Astrocyte of the spinal cord (primary cell): Measurements from ENCODE around the gene PCMTD2.
"Not testable (repeated sequence)": the region's sequence is repeated elsewhere in the genome, so short reads cannot be mapped to it uniquely, and the experiment has no call there.

Source experiments
- DNase-seq: peaks from one replicate; pipeline ENCODE4 v3.0.0; 2011; ENCODE audit warnings: low read depth, low spot score
- H3K4me3 ChIP-seq: 2 replicates; pipeline ENCODE4 v1.5.1; 2011; ENCODE audit warnings: low read depth, mild to moderate bottlenecking, low read length, moderate library complexity
- CTCF ChIP-seq: IDR thresholded peaks from 2 replicates; pipeline ENCODE4 v1.5.1; 2012; ENCODE audit warnings: low read depth, mild to moderate bottlenecking, low read length, inconsistent platforms
- in situ Hi-C: cut with HindIII; loops from 2 replicates; pipeline ENCODE4 v1.10.0; 2017; ENCODE audit warnings: low sequenced_read_pairs

The PCMTD2 gene

GRCh38 chr20:64280460-64280843 is 24.9 kb downstream of the PCMTD2 start:
- in situ Hi-C loops = no loop called here
- no peak for DNase-seq
- no peak overlapping the region for H3K4me3 ChIP-seq
- no peak for TF ChIP-seq CTCF

- in situ Hi-C loops = no loop called here
Observed at GRCh38 chr20:64283646-64284045, 28.1 kb downstream of the PCMTD2 start.

GRCh38 chr20:64285579-64286446 is 30.3 kb downstream of the PCMTD2 start:
- peak; percentile 65 for TF ChIP-seq CTCF
- H3K4me3 ChIP-seq, in situ Hi-C loops: not testable (repeated sequence)
- DNase-seq = peak; percentile 32

More at GRCh38 chr20:64283646-64284045, 28.1 kb downstream of the PCMTD2 start:
- no peak for TF ChIP-seq CTCF
- DNase-seq = no peak
- H3K4me3 ChIP-seq = no peak overlapping the region

GRCh38 chr20:64286447-64287263 is 31.1 kb downstream of the PCMTD2 start:
- in situ Hi-C loops, H3K4me3 ChIP-seq, DNase-seq: not testable (repeated sequence)

GRCh38 chr20:64287264-64287590 is 31.7 kb downstream of the PCMTD2 start:
- in situ Hi-C loops, DNase-seq, H3K4me3 ChIP-seq: not testable (repeated sequence)

- in situ Hi-C loops, H3K4me3 ChIP-seq, DNase-seq: not testable (repeated sequence)
Observed at GRCh38 chr20:64292167-64292566, 36.6 kb downstream of the PCMTD2 start.

GRCh38 chr20:64303086-64303485 is 47.5 kb downstream of the PCMTD2 start:
- DNase-seq, H3K4me3 ChIP-seq, in situ Hi-C loops: not testable (repeated sequence)

GRCh38 chr20:64313761-64314160 is 58.2 kb downstream of the PCMTD2 start:
- DNase-seq, H3K4me3 ChIP-seq, in situ Hi-C loops: not testable (repeated sequence)

GRCh38 chr20:64315381-64315780 is 59.8 kb downstream of the PCMTD2 start:
- in situ Hi-C loops, H3K4me3 ChIP-seq, DNase-seq: not testable (repeated sequence)

- in situ Hi-C loops, DNase-seq, H3K4me3 ChIP-seq: not testable (repeated sequence)
Observed at GRCh38 chr20:64315884-64316283, 60.3 kb downstream of the PCMTD2 start.

- H3K4me3 ChIP-seq, DNase-seq, in situ Hi-C loops: not testable (repeated sequence)
Observed at GRCh38 chr20:64316415-64317083, 61.0 kb downstream of the PCMTD2 start.

GRCh38 chr20:64317331-64317730 is 61.8 kb downstream of the PCMTD2 start:
- DNase-seq, in situ Hi-C loops, H3K4me3 ChIP-seq: not testable (repeated sequence)

GRCh38 chr20:64318056-64318455 is 62.5 kb downstream of the PCMTD2 start:
- DNase-seq, in situ Hi-C loops, H3K4me3 ChIP-seq: not testable (repeated sequence)
